Activated CD4-positive, alpha-beta T cell treated with anti-CD3 and anti-CD28 coated beads, Interleukin-2, amount 50 U/mL, for 16 hours (primary cell): Measurements from ENCODE around the gene ENDOG.
A peak's percentile ranks its signal among the peaks of the same experiment; 100 is the strongest.
"Not testable (repeated sequence)": the region's sequence is repeated elsewhere in the genome, so short reads cannot be mapped to it uniquely, and the experiment has no call there.

Source experiments
- DNase-seq: peaks from one replicate; pipeline ENCODE4 v3.0.0-alpha.2; 2020

The ENDOG gene

GRCh38 chr9:128818099-128818838 is at the start of gene ENDOG:
ENDOG (plus strand) TSS chr9:128818500; CDS start chr9:128818685, 185 bp downstream.
- peak; percentile 98 for DNase-seq

GRCh38 chr9:128768606-128769005 is 49.7 kb upstream of the ENDOG start:
- DNase-seq, result no peak

- no peak for DNase-seq
Observed at GRCh38 chr9:128770286-128771030, 47.8 kb upstream of the ENDOG start.

GRCh38 chr9:128771094-128771721 is 47.1 kb upstream of the ENDOG start:
- peak; percentile 1 for DNase-seq

DNA sequence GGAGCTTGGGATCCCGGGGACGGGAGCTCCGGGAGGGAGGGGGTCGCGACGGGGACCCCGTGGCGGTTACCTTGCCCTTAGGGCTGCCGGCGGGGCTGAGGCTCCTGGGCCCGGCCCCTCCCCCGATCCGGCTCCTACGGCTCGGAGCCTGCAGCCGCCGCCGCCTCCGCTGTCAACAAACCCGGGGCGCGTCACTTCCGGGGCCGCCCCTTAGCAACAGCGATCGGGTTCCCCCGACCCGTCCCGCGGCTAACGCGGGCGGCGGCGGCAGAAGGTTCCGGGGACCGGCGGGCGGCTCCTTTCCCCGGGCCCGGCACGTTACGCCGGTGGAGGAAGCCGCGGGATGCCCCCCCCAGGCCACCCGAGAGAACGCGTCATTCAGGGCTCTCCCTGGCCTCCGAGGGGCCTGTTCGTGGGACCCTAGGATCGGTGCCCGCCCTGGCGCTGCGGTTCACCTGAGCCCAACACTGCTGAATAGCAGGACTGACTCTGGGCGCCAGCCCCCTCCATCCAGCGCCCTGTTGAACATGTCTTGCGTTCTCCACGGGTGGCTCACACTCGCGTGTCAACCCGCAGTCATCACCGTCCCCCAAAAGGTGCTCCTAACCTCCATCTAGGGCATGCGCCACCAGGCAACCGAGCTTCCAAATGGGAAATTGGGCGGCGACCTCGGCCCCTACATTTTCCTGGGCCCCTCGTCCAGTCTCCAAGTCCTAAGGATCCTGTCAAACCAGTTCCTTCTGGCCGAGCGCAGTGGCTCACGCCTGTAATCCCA is 46.4 kb upstream of the ENDOG start, which contains the start of gene ZER1:
ZER1 (minus strand) TSS at position 183 of the 775 bp plus-strand sequence. CDS start 16,362 bp downstream, outside the sequence.
- peak; percentile 92 for DNase-seq

DNA sequence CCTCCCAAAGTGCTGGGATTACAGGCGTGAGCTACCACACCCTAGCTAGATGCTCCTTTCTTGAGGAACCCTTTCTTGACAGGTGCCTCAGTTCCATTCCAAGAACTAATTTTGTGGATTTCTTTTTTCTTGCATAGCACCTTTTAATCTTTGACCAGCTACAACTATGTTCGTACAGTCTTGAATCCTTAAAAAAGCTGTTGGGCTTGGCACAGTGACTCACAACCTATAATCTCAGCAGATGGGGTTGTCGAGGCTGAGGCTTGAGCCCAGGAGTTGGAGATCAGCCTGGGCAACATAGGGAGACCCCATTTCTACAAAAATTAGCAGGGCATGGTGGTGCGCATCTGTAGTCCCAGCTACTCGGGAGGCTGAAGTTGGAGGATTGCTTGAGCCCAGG is 45.3 kb upstream of the ENDOG start:
- no peak for DNase-seq

- no peak for DNase-seq
Observed at GRCh38 chr9:128774804-128775203, 43.5 kb upstream of the ENDOG start.

GRCh38 chr9:128780093-128780492 is 38.2 kb upstream of the ENDOG start:
- not testable (repeated sequence) for DNase-seq

GRCh38 chr9:128781187-128782070 is 36.9 kb upstream of the ENDOG start:
- DNase-seq, result no peak

DNA sequence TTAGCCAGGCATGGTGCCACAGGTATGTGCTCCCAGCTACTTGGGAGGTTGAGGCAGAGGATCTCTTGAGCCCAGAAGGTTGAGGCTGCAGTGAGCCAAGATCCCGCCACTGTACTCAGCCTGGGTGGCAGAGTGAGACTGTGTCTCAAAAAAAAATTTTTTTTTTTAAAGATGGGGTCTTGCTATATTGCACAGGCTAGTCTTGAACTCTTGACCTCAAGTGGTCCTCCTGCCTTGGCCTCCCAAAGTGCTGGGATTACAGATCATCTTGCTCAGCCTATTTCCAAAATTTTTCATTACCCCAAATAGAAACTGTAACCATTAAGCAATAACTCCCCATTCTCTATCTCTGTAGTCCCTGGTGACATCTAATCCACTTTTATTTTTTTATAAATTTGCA is 35.6 kb upstream of the ENDOG start:
- no peak for DNase-seq

GRCh38 chr9:128785427-128785826 is 32.9 kb upstream of the ENDOG start:
- no peak for DNase-seq

DNA sequence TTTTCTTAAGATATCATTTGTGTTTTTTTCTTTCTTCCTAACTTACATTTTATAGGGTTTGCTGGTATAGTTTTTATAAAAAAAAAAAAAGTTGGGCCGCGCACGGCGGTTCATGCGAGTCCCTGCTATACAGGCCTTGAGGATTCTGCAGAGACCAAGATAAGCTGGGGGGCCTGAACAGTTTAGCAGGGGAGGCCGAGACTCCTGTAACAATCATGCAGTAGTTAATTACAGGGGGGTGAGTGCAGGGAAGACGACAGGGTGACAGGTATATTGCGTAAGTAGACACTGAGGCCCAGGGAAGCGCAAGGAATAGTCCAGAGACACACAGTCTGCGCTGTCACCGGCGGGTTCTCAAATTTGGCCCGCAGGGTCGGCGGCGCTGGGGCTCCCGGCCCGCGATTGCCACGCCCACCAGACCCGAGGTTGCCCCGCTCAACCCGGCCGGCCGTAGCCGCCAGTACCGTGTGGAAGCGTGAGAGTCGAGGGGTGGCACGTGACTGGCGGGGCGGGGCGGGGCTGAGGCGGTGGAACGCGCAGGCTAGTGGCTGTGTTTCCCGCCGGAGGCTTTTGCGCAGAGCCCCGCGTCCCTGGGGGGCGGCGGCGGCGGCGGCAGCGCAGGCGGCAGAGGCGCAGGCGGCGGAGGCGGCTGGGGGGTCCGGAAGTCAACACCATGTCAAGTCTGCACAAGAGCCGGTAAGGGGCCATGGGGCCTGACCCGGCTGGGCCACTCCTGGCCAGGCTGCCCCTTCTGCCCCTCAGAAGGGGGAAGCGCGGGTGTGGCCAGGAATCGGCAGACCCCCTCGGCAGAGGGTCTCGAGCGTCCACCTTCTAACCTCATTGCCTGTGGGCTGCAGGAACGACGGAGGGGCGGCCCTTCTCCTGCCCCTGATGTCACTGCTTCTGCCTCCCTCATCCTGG is 31.4 kb upstream of the ENDOG start, which contains the start of gene TBC1D13:
TBC1D13 (plus strand) TSS at position 573 of the 921 bp plus-strand sequence; CDS start at position 674, 101 bp downstream.
- peak; percentile 88 for DNase-seq

GRCh38 chr9:128787659-128788058 is 30.6 kb upstream of the ENDOG start:
- DNase-seq, result no peak

- no peak for DNase-seq
Observed at GRCh38 chr9:128788445-128788844, 29.9 kb upstream of the ENDOG start.

- DNase-seq, result no peak
Observed at GRCh38 chr9:128790536-128790935, 27.8 kb upstream of the ENDOG start.

DNA sequence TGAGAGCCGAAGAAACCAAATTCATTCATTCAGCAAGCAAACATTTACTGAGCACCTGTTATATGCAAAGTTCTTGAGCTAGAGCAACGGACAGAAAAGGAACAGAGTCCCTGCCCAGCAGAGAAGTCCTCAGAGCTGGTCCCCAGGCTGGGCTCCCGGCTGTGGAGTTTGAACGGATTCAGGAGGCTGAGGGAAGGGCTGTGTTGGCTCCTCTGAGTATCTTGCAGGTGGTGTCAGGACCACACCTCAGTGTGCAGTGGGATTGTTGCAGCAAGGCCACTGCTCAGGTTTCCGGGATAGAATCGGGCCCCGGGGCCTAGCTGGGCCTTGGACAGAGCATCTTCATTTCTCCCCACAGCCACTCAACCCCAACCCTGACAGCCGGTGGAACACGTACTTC is 26.2 kb upstream of the ENDOG start:
- no peak for DNase-seq

GRCh38 chr9:128792978-128793686 is 25.2 kb upstream of the ENDOG start:
- no peak for DNase-seq

GRCh38 chr9:128794961-128795360 is 23.3 kb upstream of the ENDOG start:
- not testable (repeated sequence) for DNase-seq

DNA sequence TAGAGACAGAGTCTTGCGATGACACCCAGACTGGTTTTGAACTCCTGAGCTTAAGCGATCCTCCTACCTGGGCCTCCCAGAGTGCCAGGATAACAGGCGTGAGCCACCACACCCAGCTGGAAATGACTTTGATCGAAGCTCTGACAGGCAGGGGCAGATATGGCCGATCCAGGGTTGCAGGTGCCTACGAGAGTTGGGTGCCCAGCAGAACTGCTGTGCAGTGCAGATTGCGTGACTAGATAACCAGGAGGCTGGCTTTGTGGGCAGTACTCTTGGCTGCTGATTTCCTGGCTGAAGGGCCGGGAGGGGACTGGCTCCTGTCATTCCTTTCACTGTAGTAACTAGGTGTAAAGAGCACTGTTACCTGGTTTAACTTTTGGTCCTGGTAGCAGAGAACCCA is 19.4 kb upstream of the ENDOG start:
- DNase-seq, result no peak

DNA sequence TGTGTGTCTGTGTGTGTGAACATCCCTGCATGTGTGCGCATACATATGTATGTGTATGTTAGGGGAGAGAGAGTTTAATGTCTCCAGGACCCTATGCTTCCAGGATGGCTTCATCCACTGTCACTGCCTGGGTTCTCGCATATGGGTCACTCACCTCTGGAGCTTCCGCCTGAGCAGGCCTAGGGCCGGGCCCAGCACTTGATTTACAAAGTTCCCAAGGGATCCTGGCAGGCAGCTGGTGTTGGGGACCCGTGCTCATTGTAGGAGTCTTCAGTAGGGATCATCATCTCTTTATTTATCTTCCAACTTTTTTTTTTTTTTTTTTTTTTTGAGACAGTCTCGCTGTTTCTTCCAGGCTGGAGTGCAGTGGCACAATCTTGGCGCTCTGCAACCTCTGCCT is 18.2 kb upstream of the ENDOG start:
- DNase-seq, result no peak
